ENCODE measurements around the gene PTPRM.

GRCh38 chr18:8044004-8044403 lies 476.9 kb downstream of the PTPRM start:
- TF ChIP-seq CSRNP3 (CRISPR knock-in tag; IDR thresholded peaks at IDR 0.05) (no peak), ESRRG (CRISPR knock-in tag; IDR thresholded peaks at IDR 0.05) (no peak), ZC3H10 (CRISPR knock-in tag; IDR thresholded peaks at IDR 0.05) (no peak), ARNTL (CRISPR knock-in tag; IDR thresholded peaks at IDR 0.05; ENCODE audit: borderline replicate concordance, low read depth) (no peak), ZFP30 (CRISPR knock-in tag; IDR thresholded peaks at IDR 0.05) (no peak), PATZ1 (CRISPR knock-in tag; IDR thresholded peaks at IDR 0.05; ENCODE audit: borderline replicate concordance) (no peak), BACH2 (CRISPR knock-in tag; IDR thresholded peaks at IDR 0.05; ENCODE audit: borderline replicate concordance) (no peak), ISL1 (CRISPR knock-in tag; IDR thresholded peaks at IDR 0.05) (no peak), PPARA (CRISPR knock-in tag; IDR thresholded peaks at IDR 0.05; ENCODE audit: borderline replicate concordance) (no peak), ZNF8 (CRISPR knock-in tag; IDR thresholded peaks at IDR 0.05) (no peak)

All from SK-N-SH treated with all-trans-retinoic acid at 6 μM for 48 hours (cell line).